Fibroblast of mammary gland (primary cell): Measurements from ENCODE around the gene SETD1A.
"Not testable (repeated sequence)": the region's sequence is repeated elsewhere in the genome, so short reads cannot be mapped to it uniquely, and the experiment has no call there.

Experiments used
- DNase-seq: peaks from one replicate; pipeline ENCODE4 v3.0.0-alpha.2; 2010; ENCODE audit warnings: low read depth
- H3K4me3 ChIP-seq: 2 replicates; pipeline ENCODE4 v1.5.1; 2011; ENCODE audit warnings: low read depth, mild to moderate bottlenecking, low read length, moderate library complexity; ENCODE audit not compliant: control insufficient read depth
- TF ChIP-seq, protein P1 (sequence below): conservative IDR thresholded peaks from 2 replicates; pipeline ENCODE4 v1.5.1; 2011; ENCODE audit warnings: low read depth, low read length, inconsistent platforms; ENCODE audit not compliant: control insufficient read depth, insufficient read depth

SETD1A gene

DNA sequence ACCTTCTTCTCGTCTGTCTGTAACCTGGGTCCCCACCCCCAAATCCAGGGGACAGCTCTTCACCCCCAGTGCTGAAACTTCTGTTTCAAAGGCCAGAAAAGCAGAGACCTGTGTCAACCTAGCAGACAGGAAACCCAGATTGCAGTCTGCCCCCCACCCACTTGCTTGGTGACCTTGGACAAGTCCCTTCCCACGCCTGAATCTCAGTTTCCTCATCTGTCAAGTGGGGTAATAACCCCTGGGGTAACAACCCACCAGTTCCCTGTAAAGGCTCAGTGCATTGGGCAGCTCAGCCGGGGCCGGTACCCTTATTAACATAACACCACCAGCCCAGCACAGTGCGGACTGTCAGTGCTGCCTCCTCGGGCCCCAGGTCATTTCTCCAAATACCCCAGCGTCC is 51.6 kb downstream of the SETD1A start:
- DNase-seq = no peak
- TF ChIP-seq, protein P1, sequence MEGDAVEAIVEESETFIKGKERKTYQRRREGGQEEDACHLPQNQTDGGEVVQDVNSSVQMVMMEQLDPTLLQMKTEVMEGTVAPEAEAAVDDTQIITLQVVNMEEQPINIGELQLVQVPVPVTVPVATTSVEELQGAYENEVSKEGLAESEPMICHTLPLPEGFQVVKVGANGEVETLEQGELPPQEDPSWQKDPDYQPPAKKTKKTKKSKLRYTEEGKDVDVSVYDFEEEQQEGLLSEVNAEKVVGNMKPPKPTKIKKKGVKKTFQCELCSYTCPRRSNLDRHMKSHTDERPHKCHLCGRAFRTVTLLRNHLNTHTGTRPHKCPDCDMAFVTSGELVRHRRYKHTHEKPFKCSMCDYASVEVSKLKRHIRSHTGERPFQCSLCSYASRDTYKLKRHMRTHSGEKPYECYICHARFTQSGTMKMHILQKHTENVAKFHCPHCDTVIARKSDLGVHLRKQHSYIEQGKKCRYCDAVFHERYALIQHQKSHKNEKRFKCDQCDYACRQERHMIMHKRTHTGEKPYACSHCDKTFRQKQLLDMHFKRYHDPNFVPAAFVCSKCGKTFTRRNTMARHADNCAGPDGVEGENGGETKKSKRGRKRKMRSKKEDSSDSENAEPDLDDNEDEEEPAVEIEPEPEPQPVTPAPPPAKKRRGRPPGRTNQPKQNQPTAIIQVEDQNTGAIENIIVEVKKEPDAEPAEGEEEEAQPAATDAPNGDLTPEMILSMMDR = no peak
- H3K4me3 ChIP-seq = no peak overlapping the region

DNA sequence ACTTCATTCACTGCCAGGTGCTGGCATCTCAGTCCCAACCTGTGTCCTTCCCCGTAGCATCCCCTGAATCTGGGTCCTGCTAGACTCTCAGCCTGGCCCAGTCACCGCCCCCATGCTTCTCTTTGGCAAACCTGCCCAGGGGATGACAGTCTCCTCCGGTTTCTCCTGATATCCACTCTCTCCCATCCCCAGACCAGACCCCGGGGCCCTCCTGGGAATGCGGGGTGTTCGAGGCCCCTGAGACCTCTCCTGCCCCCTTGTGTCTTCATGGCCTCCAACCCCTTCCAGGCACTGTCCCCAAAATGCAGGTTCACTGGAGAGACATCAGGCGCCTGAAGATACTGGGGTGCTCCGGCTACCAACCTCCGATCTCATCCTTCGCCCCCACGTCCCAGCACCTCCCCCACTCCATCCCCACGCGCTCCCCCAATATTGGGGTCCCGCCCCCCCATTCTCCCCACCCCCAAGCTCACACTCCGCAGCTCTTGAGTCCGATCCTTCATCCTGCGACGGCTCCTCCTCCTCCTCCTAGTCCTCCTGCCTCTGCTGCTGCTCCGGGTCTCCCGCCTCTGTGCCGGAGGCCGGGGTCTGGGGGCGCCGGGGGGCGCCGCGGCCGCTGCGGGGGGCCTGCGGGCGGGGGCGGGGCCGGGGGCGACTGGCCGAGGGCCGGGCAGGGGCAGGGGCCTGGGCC is 52.5 kb downstream of the SETD1A start:
- peak overlapping the region; percentile 44 for H3K4me3 ChIP-seq
- TF ChIP-seq, protein P1 = no peak
- DNase-seq = no peak

DNA sequence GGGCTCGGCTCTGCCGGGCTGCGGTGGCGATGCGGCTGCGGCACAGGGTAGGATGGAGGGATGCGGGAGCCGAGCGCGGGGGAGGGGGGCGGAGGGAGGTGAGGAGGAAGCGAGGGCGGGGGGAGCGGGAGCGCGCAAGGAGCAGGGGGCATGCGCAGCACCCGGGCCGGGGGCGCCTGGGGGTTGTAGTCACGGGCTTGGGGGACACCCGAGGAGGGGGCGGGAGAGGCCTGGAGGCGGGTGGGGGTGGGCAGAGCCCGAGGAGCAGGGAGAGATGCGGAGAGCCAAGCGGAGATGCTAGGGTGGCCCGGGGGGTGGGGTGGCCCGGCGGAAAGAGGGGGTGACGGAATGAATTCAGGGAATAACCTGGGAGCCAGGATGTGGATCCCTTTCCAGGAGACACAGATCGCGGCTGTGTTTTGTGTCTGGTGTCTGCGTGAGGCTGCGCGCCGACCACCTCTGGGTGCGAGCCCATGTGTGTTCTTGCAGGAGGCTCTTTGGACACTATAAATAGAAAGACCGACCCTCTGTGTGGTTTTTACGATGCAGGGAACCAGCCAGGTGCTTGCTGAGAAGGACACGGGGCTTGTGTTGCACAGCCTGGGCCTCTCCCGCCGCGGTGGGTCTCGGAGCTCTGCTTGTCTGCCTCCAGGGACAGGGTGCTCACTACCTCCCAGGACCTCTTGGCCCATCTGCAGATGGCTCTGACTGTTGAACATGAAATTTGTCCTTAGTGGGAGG is 53.2 kb downstream of the SETD1A start, which contains the start of gene STX1B:
STX1B (minus strand) TSS at position 54 of the 741 bp plus-strand sequence. CDS start 242 bp downstream, outside the sequence.
- DNase-seq = no peak
- TF ChIP-seq, protein P1 = no peak
- H3K4me3 ChIP-seq = peak within 1 kb of the TSS; percentile 44

DNA sequence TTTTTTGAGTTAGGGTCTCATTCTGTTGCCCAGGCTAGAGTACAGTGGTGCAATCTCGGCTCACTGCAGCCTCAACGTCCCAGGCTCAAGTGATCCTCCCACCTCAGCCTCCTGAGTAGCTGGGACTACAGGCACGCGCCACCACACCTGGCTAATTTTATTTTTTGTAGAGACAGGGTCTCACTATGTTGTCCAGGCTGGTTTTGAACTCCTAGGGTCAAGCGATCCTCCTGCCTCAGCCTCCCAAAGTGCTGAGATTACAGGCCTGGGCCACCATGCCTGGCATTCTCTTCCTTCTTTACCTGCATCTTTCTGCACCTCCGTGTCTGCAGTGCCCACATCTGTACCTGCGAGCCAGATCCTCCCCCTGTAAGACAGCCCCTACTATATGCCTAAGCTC is 54.3 kb downstream of the SETD1A start:
- not testable (repeated sequence) for DNase-seq, H3K4me3 ChIP-seq

DNA sequence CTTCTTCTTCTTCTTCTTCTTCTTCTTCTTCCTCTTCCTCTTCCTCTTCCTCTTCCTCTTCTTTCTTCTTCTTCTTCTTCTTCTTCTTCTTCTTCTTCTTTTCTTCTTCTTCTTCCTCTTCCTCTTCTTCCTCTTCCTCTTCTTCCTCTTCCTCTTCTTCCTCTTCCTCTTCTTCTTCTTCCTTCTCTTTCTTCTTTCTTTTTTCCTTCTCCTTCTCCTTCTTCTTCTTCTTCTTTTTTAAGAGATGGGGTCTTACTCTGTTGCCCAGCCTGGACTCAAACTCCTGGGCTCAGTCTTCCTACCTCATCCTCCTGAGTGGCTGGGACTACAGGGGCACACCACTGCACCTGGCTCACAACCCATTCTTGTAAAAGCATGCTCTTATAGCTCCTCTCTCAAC is 55.7 kb downstream of the SETD1A start:
- not testable (repeated sequence) for H3K4me3 ChIP-seq, DNase-seq

DNA sequence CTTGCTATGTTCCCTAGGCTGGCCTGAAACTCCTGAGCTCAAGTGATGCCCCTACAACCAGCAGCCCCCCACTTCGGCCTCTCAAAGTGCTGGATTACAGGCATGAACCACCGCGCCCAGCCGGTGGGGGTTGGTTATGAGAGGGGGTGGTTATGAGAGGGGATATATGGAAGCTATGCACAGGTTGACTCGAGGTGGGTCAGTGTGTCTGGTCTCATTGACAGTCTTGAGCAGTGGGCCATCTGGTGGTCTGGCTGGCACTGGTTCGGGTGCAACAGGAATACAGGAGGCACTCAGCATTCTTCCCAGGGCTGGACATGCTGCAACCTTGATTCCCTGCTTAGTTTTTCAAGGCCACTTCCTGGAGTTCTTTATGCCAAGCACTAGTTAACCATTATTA is 58.5 kb downstream of the SETD1A start:
- no peak for DNase-seq
- no peak overlapping the region for H3K4me3 ChIP-seq
- TF ChIP-seq, protein P1 = no peak

DNA sequence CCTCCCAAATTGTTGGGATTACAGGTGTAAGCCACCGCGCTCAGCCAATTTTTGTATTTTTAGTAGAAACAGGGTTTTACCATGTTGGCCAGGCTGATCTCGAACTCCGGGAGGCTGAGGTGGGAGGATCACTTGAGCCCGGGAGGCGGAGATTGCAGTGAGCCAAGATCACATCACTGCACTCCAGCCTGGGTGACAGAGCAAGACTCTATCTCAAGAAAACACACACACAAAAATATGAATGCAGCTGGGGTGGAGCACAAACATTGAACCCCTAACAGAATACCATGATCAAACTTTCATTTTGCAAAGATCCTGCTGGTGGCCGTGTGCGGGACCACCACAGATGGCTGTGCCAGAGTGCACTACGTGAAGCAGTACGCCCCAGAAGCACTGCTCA is 60.2 kb downstream of the SETD1A start:
- DNase-seq, H3K4me3 ChIP-seq: not testable (repeated sequence)

DNA sequence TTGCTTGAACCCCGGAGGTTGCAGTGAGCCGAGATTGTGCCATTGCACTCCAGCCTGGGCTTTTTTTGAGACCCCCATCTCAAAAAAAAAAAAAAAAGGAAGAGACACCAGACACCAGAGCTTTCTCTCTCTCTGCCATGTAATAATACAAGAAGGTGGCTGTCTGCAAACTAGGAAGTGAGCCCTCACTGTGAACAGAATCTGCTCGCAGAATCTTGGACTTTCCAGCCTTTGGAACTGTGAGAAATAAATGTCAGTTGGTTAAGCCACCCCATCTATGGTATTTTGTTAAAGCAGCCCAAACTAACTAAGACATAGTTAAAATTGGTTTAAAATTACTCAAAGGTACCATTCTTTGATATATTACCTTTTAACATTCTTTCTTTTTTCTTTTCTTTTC is 63.0 kb downstream of the SETD1A start:
- TF ChIP-seq, protein P1 = no peak
- DNase-seq = no peak
- H3K4me3 ChIP-seq = no peak overlapping the region
